ENCODE results near the gene HK2. TPM values are rescaled to one million over a fixed set of nuclear protein-coding genes. Genes with fewer than 3 reads are reported as not detected.

HK2 gene
- total and polyA plus RNA-seq, 8 donors = 0.47 to 8.6 (median 2.9) TPM

DNA sequence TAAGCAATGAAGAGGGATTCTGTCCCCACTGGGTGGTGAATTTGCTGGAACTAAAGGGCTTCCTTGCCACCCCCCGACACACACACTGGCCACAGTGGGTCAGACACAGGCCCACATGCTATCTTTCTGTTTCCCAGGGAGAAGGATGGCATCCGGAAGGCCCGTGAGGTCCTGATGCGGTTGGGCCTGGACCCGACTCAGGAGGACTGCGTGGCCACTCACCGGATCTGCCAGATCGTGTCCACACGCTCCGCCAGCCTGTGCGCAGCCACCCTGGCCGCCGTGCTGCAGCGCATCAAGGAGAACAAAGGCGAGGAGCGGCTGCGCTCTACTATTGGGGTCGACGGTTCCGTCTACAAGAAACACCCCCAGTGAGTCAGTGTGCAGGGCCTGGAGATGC, 44.6 kb downstream of the HK2 start:
- Histone ChIP-seq H3K4me1 (no peaks in the 10 kb centered on the region), H3K9me3 (no peaks in the 10 kb centered on the region), H3K27ac (no peak overlapping the region), H3K4me3 (no peak overlapping the region), H3K27me3 (no peaks in the 10 kb centered on the region), H3K36me3 (no peaks in the 10 kb centered on the region)
- no peak for DNase-seq
- TF ChIP-seq, protein P1, sequence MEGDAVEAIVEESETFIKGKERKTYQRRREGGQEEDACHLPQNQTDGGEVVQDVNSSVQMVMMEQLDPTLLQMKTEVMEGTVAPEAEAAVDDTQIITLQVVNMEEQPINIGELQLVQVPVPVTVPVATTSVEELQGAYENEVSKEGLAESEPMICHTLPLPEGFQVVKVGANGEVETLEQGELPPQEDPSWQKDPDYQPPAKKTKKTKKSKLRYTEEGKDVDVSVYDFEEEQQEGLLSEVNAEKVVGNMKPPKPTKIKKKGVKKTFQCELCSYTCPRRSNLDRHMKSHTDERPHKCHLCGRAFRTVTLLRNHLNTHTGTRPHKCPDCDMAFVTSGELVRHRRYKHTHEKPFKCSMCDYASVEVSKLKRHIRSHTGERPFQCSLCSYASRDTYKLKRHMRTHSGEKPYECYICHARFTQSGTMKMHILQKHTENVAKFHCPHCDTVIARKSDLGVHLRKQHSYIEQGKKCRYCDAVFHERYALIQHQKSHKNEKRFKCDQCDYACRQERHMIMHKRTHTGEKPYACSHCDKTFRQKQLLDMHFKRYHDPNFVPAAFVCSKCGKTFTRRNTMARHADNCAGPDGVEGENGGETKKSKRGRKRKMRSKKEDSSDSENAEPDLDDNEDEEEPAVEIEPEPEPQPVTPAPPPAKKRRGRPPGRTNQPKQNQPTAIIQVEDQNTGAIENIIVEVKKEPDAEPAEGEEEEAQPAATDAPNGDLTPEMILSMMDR (IDR thresholded peaks at IDR 0.05) = no peak
- no peak for FAIRE-seq
- no peak for ATAC-seq
- intact Hi-C loops (cut with DNase I) = loop anchor here (5.0 to 10.0 kb wide), 2 partner anchors 161 to 164 kb away; no protein-coding TSS in a partner anchor
- WGBS, 2 donors = 94 to 95% methylated on average over 19 to 20 of the region's 20 CpGs

DNA sequence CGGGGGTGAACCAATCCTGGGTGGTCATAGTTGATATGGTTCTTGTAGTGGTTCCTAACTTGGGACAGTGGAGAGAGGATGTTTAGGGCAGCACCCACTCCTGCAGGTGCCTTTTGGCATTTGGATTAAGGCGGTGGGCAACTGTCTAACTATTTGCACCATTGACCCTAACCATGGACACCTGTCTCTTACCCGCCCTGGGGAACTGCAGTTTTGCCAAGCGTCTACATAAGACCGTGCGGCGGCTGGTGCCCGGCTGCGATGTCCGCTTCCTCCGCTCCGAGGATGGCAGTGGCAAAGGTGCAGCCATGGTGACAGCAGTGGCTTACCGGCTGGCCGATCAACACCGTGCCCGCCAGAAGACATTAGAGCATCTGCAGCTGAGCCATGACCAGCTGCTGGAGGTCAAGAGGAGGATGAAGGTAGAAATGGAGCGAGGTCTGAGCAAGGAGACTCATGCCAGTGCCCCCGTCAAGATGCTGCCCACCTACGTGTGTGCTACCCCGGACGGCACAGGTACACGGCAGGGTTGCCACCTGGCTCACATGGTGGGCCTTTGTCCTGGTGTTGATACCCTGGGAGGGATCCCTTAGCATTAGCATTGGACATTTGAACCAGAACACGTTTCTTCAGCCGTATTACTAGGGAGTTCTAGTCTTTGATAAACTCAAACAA, 46.3 kb downstream of the HK2 start:
- Histone ChIP-seq H3K4me1 (no peaks in the 10 kb centered on the region), H3K27me3 (no peaks in the 10 kb centered on the region), H3K27ac (no peak overlapping the region), H3K4me3 (no peak overlapping the region), H3K36me3 (no peaks in the 10 kb centered on the region), H3K9me3 (no peaks in the 10 kb centered on the region)
- FAIRE-seq (no peak), DNase-seq (no peak), ATAC-seq (no peak)
- WGBS, 2 donors = 93 to 94% methylated on average over 24 of the region's 24 CpGs
- intact Hi-C loops (cut with DNase I) = no loop called here
- TF ChIP-seq, protein P1 (IDR thresholded peaks at IDR 0.05) = no peak

DNA sequence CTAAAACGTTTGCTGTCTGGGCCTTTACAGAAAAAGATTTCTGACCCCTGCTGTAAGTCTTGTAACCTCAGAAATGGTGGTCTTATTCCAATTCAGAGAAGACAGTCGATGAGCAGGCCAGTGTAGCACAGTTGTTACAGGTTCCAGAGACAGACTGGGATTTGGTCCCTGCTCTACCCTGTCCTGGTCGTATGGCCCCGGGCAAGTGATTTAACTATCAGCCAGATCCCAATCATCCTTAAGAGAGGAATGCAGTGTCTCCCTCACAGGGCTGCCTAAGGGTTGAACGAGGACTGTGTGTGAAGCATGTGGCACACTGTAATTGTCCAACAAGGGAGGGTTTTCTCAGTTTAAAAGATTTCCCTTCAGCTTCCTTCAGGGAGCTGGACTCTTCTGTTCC, 47.2 kb downstream of the HK2 start:
- intact Hi-C loops (cut with DNase I) = no loop called here
- Histone ChIP-seq H3K4me1 (no peaks in the 10 kb centered on the region), H3K27me3 (no peaks in the 10 kb centered on the region), H3K36me3 (no peaks in the 10 kb centered on the region), H3K27ac (no peak overlapping the region), H3K9me3 (no peaks in the 10 kb centered on the region), H3K4me3 (no peak overlapping the region)
- TF ChIP-seq, protein P1 (IDR thresholded peaks at IDR 0.05) = no peak
- FAIRE-seq (no peak), DNase-seq (no peak), ATAC-seq (no peak)
- 74 to 80% methylated on average over 5 of the region's 5 CpGs for WGBS, 2 donors

DNA sequence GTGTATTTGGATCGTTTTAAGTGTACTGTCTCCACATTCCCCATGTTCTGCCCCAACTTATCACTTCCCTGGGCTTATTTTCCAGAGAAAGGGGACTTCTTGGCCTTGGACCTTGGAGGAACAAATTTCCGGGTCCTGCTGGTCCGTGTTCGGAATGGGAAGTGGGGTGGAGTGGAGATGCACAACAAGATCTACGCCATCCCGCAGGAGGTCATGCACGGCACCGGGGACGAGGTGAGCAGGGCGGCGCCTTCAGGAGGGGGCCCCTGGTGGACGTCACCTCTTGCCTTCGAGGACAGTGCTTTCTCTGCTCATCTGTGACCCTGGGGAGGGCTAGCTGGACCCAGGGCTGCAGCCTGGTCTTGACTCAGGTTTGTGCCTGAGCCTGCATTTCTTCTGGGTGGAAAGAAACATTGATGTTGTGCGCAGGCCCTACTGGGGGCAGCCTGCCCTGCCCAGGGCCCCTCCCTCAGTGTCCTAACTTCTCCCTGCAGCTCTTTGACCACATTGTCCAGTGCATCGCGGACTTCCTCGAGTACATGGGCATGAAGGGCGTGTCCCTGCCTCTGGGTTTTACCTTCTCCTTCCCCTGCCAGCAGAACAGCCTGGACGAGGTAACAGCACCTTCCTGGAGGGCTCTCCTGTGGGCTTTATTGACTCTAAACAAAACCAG, 47.8 kb downstream of the HK2 start:
- intact Hi-C loops (cut with DNase I) = no loop called here
- no peak for ATAC-seq
- 89 to 92% methylated on average over 19 of the region's 19 CpGs for WGBS, 2 donors
- FAIRE-seq = no peak
- Histone ChIP-seq H3K36me3 (no peaks in the 10 kb centered on the region), H3K4me3 (no peak overlapping the region), H3K4me1 (no peaks in the 10 kb centered on the region), H3K27ac (no peak overlapping the region), H3K27me3 (no peaks in the 10 kb centered on the region), H3K9me3 (no peaks in the 10 kb centered on the region)
- DNase-seq = no peak
- TF ChIP-seq, protein P1 (IDR thresholded peaks at IDR 0.05) = no peak

DNA sequence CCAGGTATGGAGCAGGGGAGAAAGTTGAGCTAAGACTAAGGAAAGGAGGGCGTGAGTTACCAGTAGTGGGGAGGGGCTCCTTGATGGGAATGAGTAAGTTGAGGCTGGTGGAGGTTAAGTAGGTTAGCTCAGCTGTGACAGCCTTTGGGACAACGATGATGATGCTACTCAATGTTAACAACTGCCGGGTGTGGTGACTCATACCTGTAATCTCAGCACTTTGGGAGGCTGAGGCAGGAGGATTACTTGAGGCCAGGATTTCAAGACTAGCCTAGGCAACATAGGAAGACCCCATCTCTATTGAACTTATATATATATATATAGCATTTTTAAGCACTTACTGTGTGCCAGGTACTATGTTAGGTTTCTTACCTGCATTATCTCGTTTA, 48.4 kb downstream of the HK2 start:
- no peak overlapping the region for H3K27ac ChIP-seq
- intact Hi-C loops (cut with DNase I) = no loop called here
- 89 to 90% methylated on average over 4 of the region's 4 CpGs for WGBS, 2 donors
- FAIRE-seq = no peak
- no peak for DNase-seq
- H3K27me3 ChIP-seq = no peaks in the 10 kb centered on the region
- TF ChIP-seq, protein P1 (IDR thresholded peaks at IDR 0.05) = no peak
- ATAC-seq = no peak
- H3K36me3 ChIP-seq = no peaks in the 10 kb centered on the region
- H3K4me3 ChIP-seq = no peak overlapping the region
- no peaks in the 10 kb centered on the region for H3K4me1 ChIP-seq
- H3K9me3 ChIP-seq = no peaks in the 10 kb centered on the region
